Tibial artery (tissue), 4 donors: Measurements from ENCODE around the gene SLC9A4.

ENCODE experiments used
- DNase-seq, 2 donors: peaks; one replicate each; pipeline ENCODE4 v3.0.0-alpha.2; 2019
- H3K27ac ChIP-seq, 2 donors: fragments of 200-600 bp; sonication (generic) in 1 of 2; 1 replicate in 1 of 2; 2 replicates in 1 of 2; pipeline ENCODE4 v1.5.1; 2018 to 2019; ENCODE audit warnings: mild to moderate bottlenecking in 1 of 2
- H3K27me3 ChIP-seq, 2 donors: fragments of 200-600 bp; sonication (generic) in 1 of 2; one replicate each; pipeline versions ENCODE4 v1.5.1 to v1.6.0; 2016 to 2019
- H3K36me3 ChIP-seq, 3 donors: fragments of 200-600 bp; sonication (generic) in 2 of 3; one replicate each; pipeline ENCODE4 v1.5.1; 2016 to 2019; ENCODE audit warnings: mild to moderate bottlenecking in 2 of 3
- H3K4me1 ChIP-seq, 4 donors: fragments of 200-600 bp; sonication (generic) in 2 of 4; 1 replicate in 3 of 4; 2 replicates in 1 of 4; pipeline ENCODE4 v1.5.1; 2016 to 2019
- H3K4me3 ChIP-seq, 2 donors: fragments of 200-600 bp; sonication (generic) in 1 of 2; 1 replicate in 1 of 2; 2 replicates in 1 of 2; pipeline ENCODE4 v1.5.1; 2018 to 2019; ENCODE audit warnings: mild to moderate bottlenecking in 2 of 2
- H3K9me3 ChIP-seq, 3 donors: fragments of 200-600 bp; sonication (generic) in 1 of 3; one replicate each; pipeline ENCODE4 v1.5.1; 2016 to 2019
- intact Hi-C: fragments of 100-400 bp; cut with DNase I; formaldehyde crosslinking; loops from one replicate; pipeline ENCODE4 v1.15.0; 2023; ENCODE audit warnings: low total_unique reads
- TF ChIP-seq, protein P1 (sequence below), 2 experiments: fragments of 200-600 bp in 1 of 2; fragments of 450-650 bp in 1 of 2; IDR thresholded peaks; one replicate each; pipeline ENCODE4 v1.5.1; 2017 to 2019; ENCODE audit warnings: antibody characterized with exemption in 2 of 2, mild to moderate bottlenecking in 1 of 2, moderate library complexity in 1 of 2

SLC9A4 gene

DNA sequence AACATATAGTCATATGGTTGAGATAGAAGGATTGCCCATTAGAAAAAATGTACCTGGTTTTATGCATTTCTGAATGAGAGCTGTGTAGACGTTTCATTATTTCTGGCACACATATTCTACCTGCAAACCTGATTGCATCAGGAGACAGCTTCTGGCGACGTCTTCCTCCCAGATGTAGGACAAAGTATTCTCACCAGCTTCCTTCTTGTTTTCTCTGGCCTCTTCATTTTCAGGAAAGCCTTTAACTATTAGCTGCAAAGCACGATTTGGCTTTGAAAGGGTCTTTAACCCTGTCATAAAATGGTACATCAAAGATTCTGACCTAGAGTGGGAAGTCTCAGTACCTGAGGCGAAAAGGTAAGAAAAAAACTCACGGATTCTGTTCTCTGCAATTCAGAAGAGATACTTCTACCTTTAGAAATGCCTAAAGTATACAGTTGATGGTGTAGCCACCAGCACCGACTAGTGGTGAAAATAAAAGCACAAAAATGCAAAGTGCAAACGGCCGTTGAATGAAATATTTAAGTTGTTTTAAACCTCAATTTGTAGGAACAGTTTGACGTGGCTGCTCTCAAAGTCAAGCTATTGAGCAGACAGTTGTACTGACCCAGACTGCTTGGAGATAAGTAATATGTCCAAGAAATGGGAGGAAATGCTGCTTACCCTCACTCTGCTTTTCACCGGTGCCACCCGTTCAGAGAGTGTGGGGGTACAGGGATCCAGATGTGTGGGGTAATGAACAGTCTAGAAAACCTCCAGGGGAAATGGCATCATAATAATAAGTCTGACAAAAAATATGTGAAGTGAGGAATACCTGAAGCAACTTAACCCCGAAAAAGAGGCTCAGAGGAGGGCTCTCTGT lies 29.8 kb upstream of the SLC9A4 start:
- intact Hi-C loops = no loop called here
- Histone ChIP-seq H3K4me1 (no peaks in the 10 kb centered on the region), H3K36me3 (no peaks in the 10 kb centered on the region), H3K4me3 (no peak overlapping the region), H3K27ac (no peak overlapping the region), H3K9me3 (no peaks in the 10 kb centered on the region), H3K27me3 (no peaks in the 10 kb centered on the region)
- DNase-seq = no peak
- TF ChIP-seq, protein P1, sequence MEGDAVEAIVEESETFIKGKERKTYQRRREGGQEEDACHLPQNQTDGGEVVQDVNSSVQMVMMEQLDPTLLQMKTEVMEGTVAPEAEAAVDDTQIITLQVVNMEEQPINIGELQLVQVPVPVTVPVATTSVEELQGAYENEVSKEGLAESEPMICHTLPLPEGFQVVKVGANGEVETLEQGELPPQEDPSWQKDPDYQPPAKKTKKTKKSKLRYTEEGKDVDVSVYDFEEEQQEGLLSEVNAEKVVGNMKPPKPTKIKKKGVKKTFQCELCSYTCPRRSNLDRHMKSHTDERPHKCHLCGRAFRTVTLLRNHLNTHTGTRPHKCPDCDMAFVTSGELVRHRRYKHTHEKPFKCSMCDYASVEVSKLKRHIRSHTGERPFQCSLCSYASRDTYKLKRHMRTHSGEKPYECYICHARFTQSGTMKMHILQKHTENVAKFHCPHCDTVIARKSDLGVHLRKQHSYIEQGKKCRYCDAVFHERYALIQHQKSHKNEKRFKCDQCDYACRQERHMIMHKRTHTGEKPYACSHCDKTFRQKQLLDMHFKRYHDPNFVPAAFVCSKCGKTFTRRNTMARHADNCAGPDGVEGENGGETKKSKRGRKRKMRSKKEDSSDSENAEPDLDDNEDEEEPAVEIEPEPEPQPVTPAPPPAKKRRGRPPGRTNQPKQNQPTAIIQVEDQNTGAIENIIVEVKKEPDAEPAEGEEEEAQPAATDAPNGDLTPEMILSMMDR (IDR thresholded peaks at IDR 0.05) = peak; percentile 48 to 52

DNA sequence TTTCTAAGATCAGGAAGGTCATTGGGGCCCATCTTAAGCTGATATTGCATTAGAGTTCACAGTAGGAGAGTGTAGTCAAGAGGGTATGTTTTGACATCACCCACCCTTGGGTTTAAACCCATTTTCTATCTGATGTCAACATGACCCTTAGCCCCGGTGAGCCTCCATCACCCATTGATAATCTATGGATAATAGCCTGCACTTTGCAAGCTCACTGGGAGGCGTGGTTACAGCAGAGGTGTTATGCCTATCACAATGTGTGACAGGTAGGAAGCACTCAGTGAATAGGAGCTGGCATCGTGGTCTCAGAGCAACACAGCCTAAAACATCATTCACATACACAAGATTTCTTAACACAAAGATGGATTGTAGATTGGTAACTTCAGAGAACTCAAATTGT lies 28.8 kb upstream of the SLC9A4 start:
- no peak for DNase-seq
- Histone ChIP-seq H3K27ac (no peak overlapping the region), H3K9me3 (no peaks in the 10 kb centered on the region), H3K36me3 (no peaks in the 10 kb centered on the region), H3K27me3 (no peaks in the 10 kb centered on the region), H3K4me1 (no peaks in the 10 kb centered on the region), H3K4me3 (no peak overlapping the region)
- TF ChIP-seq, protein P1 (IDR thresholded peaks at IDR 0.05) = no peak
- intact Hi-C loops = no loop called here

DNA sequence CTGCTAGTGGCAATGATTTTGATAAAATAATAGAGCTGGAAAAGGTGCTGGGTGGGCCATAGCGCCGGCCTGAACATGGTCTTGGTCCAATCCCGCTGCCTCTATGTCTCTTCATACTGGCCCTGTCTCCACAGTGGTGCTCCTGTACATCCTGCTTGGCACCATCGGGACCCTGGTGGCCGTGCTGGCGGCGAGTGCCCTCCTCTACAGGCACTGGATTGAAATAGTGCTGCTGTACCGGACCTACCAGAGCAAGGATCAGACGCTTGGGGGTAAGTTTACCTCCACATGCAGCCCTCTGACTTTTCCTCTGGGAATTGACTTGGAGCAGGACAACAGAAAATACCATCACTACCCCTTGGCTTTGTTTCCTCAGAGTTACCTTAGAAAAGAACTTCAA lies 26.1 kb upstream of the SLC9A4 start:
- Histone ChIP-seq H3K9me3 (no peaks in the 10 kb centered on the region), H3K36me3 (no peaks in the 10 kb centered on the region), H3K4me3 (no peak overlapping the region), H3K27me3 (no peaks in the 10 kb centered on the region), H3K4me1 (no peaks in the 10 kb centered on the region), H3K27ac (no peak overlapping the region)
- DNase-seq = no peak
- TF ChIP-seq, protein P1 (IDR thresholded peaks at IDR 0.05) = no peak
- intact Hi-C loops = no loop called here

DNA sequence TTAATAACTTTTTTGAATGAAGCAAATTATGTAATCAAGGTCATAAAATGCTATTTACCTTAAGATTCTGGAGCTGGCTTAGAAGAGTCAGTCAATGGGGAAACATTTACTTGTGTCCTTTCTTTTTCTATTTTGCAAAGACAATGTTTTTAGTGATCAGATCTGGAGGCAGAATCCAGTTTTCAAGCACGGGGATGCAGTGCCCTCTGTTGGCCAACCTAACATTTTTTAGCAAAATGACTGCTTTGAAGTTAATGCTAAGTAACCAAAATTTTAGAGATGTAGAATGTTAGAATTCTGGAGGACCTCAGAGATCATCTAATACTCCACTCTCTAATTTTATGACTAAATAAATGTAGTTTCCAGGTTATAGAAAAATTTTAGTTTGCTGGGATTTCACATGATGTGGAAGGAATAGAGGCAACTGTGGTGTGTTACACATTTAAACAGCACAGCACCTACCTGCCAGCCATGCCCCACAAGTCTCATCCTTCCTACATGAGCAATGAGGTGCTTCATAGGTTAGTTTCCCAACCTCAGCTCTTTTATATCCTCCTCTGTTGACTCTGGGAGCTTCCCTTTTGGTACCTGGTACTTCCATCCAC lies 23.6 kb upstream of the SLC9A4 start:
- no peaks in the 10 kb centered on the region for H3K9me3 ChIP-seq
- H3K36me3 ChIP-seq = no peaks in the 10 kb centered on the region
- intact Hi-C loops = no loop called here
- DNase-seq = no peak
- H3K27me3 ChIP-seq = no peaks in the 10 kb centered on the region
- no peaks in the 10 kb centered on the region for H3K4me1 ChIP-seq
- no peak overlapping the region for H3K4me3 ChIP-seq
- TF ChIP-seq, protein P1 (IDR thresholded peaks at IDR 0.05) = peak; percentile 43 to 56
- H3K27ac ChIP-seq = no peak overlapping the region

DNA sequence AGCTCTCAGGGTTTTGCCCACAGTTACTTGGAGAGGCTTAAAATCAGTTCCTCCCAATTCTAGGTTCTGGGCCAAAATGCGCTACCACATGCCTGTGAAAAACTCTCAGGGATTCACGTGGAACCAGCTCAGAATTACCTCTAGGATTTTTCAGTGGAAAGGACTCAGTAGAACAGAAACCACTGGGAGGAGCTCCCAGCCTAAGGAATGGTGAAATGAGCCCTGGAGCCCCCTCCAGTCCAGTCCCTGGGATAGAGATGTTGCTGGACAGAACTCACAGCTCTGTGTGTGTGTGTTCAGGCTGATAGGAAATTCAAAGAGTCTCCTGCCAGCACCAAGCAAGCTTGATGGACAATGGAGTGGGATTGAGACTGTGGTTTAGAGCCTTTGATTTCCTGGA lies 21.1 kb upstream of the SLC9A4 start:
- Histone ChIP-seq H3K36me3 (no peaks in the 10 kb centered on the region), H3K4me1 (no peaks in the 10 kb centered on the region), H3K27me3 (no peaks in the 10 kb centered on the region), H3K27ac (no peak overlapping the region), H3K4me3 (no peak overlapping the region), H3K9me3 (no peaks in the 10 kb centered on the region)
- no peak for DNase-seq
- TF ChIP-seq, protein P1 (IDR thresholded peaks at IDR 0.05) = no peak
- intact Hi-C loops = no loop called here
